Effector CD4-positive, alpha-beta T cell (primary cell): ENCODE results near the gene OR6C65. TPM values are rescaled to one million over a fixed set of nuclear protein-coding genes. Genes with fewer than 3 reads are reported as not detected.
"Not testable (repeated sequence)": the region's sequence is repeated elsewhere in the genome, so short reads cannot be mapped to it uniquely, and the experiment has no call there.

ENCODE experiments used
- DNase-seq: peaks from one replicate; pipeline ENCODE4 v3.0.0-alpha.2; 2020
- total RNA-seq: gene quantifications from one replicate; lab custom pipeline; 2026; lab: John Stamatoyannopoulos, UW

Gene OR6C65
- total RNA-seq, result not detected

GRCh38 chr12:55400229-55400628 lies at the start of gene OR6C65:
Gene OR6C65, plus strand, starts transcription at chr12:55400529. Its CDS starts 0 bp downstream, at chr12:55400529.
- no peak for DNase-seq

DNA sequence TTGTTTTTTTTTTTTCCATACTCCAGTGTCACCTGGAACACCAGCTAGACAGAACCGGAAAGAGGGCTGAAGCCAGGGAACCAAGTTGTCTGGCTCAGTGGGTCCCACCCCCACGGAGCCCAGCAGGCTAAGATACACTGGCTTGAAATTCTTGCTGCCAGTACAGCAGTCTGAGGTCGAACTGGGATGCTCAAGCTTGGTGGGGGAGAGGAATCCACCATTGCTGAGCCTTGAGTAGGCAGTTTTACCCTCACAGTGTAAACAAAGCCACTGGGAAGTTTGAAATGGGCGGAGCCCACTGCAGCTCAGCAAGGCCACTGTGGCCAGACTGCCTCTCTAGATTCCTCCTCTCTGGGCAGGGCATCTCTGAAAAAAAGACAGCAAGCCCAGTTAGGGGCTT lies 45.0 kb upstream of the OR6C65 start:
- not testable (repeated sequence) for DNase-seq

DNA sequence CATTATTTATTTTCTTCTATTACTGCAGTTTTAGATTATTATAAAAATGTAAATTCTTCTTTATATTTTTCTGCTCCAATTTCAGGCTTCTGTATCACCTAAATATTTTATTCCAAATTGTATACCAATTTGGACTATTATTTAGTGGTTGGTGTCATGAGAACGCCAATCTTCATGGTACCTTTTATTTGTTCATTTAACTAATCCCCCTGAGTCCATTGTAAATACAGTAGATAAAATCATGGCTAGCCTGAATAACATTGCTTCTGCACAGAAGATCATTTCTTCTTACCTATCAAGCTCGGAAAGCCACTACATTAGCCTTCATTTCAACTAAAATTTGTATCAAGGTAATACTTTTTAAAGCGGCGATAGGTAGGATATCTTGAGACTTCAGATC lies 37.7 kb upstream of the OR6C65 start, which contains the start of gene OR6C75:
TSS of gene OR6C75 (plus strand) at position 301 of the 400 bp plus-strand sequence. CDS start 2,136 bp downstream, outside the sequence.
- DNase-seq, result no peak

DNA sequence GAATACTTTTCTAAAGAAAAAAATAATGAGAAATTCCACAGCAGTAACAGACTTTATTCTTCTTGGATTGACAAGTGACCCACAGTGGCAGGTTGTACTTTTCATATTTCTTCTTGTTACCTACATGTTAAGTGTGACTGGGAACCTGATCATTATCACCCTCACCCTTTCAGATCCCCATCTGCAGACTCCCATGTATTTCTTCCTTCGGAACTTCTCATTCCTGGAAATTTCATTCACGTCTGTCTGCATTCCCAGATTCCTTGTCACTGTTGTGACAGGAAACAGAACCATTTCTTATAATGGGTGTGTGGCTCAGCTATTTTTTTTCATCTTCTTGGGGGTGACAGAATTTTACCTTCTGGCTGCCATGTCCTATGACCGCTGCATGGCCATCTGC lies 35.2 kb upstream of the OR6C65 start:
- no peak for DNase-seq

- no peak for DNase-seq
These were observed 27.8 kb upstream of the OR6C65 start for GRCh38 chr12:55372521-55372920.

DNA sequence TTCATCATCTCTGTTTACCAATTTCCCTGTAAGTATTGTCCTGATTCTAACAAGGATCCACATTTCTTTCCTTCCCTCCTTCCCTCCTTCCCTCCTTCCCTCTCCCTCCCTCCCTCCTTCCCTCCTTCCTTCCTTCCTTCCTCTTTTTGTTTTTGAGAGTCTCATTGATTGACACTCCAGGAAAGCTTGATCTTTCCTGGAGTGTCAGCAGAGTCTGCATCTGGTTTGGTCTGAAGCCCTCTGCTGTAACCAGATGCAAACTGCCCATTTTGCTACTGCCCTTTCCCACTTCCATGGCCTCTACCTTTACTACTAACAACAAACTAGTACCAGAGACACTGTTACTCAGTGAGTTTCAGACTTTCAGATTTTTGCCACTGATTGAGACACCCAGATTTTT lies 14.4 kb upstream of the OR6C65 start:
- no peak for DNase-seq

DNA sequence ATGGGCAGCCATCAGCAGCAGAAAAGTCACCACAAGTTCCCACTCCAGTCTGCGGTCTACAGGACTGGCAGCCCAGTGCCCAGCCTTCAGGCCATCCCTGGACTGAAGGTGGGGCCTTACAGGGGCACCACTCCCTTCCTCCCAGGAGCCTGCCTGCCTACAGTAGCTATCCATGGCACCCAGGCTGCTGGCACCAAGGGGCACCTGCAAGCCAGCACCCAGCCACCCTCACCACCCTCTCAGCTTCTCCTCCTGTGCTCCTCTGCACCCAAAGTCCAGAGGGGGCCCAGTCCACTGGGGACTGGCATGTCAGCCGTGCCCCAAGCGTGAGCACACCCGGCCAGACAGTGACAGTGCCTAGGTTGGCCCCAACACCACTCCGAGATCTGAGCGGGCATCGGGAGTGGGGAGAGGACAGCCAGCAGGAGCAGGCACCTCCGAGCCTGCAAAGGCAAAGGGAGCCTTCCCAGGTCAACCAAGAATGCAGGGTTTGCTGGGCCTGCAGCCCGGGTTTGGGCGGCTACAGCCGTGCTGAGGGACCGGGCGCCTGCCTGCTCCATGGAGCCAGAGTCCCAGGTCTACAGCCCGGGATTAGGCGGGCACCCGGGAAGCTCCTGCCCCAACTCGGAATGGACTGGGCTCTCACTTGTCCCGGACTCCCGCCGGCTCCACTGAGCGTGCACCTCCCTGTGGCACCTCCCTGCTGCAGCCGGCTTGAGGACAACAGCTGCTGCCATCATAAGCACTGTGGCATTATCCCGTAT lies 8.1 kb upstream of the OR6C65 start:
- DNase-seq, result no peak

- no peak for DNase-seq
These were observed 4.0 kb upstream of the OR6C65 start for GRCh38 chr12:55396326-55396725.

DNA sequence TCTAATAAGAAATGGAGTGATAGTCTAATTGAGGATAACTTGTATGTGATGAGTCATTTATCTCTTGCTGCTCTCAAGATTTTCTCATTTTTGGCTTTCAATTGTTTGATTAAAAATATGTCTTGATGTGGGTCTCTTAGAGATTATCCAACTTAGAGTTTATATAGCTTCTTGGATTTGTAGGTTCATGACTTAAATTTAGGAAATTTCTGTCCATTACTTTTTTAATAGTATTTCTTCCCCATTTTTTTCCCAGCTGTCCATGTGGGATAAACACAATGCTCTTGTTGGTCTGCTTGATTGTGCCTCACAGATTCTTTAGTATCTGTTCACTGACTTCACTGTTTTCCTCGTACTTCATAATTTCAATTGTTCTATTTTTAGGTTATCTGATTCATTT lies 7.5 kb downstream of the OR6C65 start:
- DNase-seq, result no peak

- DNase-seq, result not testable (repeated sequence)
These were observed 8.8 kb downstream of the OR6C65 start for GRCh38 chr12:55409133-55409532.

DNA sequence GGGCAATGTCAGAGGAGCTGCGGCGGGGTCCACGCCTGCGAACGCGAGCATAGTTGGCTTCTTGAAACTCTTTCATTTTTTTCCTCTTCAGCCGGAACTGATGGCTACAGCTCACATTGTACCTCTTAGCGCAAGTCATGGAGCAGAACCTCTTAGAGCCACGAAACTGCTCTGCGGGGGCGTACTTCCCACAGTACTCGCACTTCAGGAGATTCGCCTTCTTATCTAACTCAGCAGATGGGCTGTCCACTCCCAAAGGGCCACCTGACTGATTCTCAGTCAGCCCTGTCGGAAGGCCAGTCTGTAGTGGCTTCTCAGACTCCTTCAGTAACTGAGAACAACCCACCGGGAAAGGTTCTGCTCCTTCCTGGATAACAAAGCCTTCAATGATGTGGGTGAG lies 11.8 kb downstream of the OR6C65 start:
- DNase-seq, result not testable (repeated sequence)

DNA sequence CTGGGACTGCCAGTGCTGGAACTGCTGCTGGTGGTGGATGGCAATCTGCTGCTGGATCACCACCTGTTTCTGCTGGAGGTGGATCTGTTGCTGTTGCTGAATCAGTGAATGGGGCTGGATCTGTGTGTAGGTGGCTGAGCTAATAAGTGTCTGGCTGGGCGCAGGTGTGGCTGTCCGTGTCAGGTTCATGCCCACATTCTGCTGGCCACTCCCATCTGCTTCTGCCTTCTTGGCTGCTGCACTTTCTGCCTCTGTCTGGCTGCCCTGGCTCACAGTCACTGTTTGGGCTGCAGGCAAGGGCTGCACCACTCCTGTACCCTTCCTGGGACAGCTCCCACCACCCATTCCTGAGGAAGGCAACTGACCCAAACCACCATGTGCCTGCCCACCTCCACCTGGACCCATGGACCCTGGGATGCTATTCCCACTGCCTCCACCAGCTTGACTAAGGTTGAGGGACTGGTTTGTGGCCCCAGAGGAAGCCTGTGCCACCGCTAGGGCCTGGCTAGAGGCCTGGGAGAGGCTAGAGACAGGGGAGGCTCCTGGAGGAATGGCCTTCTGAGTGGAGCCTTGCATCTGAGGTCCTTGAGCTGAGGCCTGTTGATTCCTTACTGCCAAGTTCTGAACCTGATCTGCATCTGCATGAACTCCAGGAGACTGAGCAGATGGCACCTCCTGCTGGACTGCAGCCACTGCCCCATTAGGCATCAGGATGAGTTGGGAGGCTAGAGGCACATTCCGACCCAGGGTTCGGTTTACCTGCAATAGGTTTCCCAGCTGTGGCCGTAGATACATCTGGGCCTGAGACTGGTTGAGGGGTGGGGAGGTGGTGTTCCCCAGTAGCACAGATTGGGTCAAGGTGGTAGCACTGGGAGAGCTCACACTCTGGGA lies 13.4 kb downstream of the OR6C65 start:
- not testable (repeated sequence) for DNase-seq

GRCh38 chr12:55414396-55414823 lies 14.1 kb downstream of the OR6C65 start:
- DNase-seq, result not testable (repeated sequence)

GRCh38 chr12:55414889-55415288 lies 14.6 kb downstream of the OR6C65 start:
- not testable (repeated sequence) for DNase-seq

GRCh38 chr12:55416961-55417360 lies 16.6 kb downstream of the OR6C65 start:
- no peak for DNase-seq

GRCh38 chr12:55420307-55420962 lies 20.1 kb downstream of the OR6C65 start:
- DNase-seq, result no peak

- DNase-seq, result no peak
These were observed 25.6 kb downstream of the OR6C65 start, which contains the start of gene OR6C76 for GRCh38 chr12:55425954-55426353. Gene OR6C76, plus strand, starts transcription at chr12:55426254. Its CDS starts 0 bp downstream, at chr12:55426254.

- no peak for DNase-seq
These were observed 28.3 kb downstream of the OR6C65 start for GRCh38 chr12:55428331-55429243.

GRCh38 chr12:55441233-55441632 lies 40.9 kb downstream of the OR6C65 start:
- not testable (repeated sequence) for DNase-seq

- no peak for DNase-seq
These were observed 43.4 kb downstream of the OR6C65 start, which contains the start of gene OR6C2 for GRCh38 chr12:55443776-55444175. Gene OR6C2, plus strand, starts transcription at chr12:55444076. Its CDS starts 8,138 bp downstream, at chr12:55452214.

- DNase-seq, result no peak
These were observed 45.0 kb downstream of the OR6C65 start for GRCh38 chr12:55445357-55445756.

DNA sequence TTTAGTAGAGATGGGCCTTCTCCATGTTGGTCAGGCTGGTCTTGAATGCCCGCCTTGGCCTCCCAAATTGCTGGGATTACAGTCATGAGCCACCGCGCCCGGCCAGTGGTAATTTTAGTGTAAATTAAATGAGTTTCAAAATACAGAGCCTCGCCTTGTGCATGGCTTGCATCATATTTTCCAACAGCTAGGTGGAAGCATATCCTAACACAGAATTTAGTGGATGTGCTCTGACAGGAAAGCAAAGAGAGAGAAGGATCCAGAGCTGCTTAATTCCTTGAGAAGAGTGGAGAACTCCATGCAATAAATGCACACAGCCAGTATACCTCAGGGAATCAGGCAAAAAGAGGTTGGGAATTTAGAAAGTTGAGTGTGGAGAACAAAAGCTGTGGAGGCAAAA lies 46.0 kb downstream of the OR6C65 start:
- no peak for DNase-seq
